Thyroid gland (tissue), 4 donors: ENCODE measurements around the gene ZNF775. TPM values are rescaled to one million over a fixed set of nuclear protein-coding genes. Genes with fewer than 3 reads are reported as not detected.

Source experiments
- DNase-seq, 2 donors: peaks; one replicate each; pipeline ENCODE4 v3.0.0-alpha.2; 2019
- H3K27ac ChIP-seq, 3 donors: fragments of 200-600 bp; sonication (generic); 1 replicate in 2 of 3; 2 replicates in 1 of 3; pipeline ENCODE4 v1.5.1; 2016 to 2019; ENCODE audit warnings: mild to moderate bottlenecking in 1 of 3, moderate library complexity in 1 of 3
- H3K27me3 ChIP-seq: fragments of 200-600 bp; sonication (generic); one replicate; pipeline ENCODE4 v1.5.1; 2019
- H3K36me3 ChIP-seq, 2 donors: fragments of 200-600 bp; sonication (generic); one replicate each; pipeline ENCODE4 v1.5.1; 2016 to 2019
- H3K4me1 ChIP-seq, 2 donors: fragments of 200-600 bp; sonication (generic); one replicate each; pipeline ENCODE4 v1.5.1; 2017 to 2019
- H3K4me3 ChIP-seq, 3 donors: fragments of 200-600 bp; sonication (generic); replicated peaks in 1 of 3; 1 replicate in 2 of 3; 2 replicates in 1 of 3; pipeline ENCODE4 v1.5.1; 2016; ENCODE audit warnings: mild to moderate bottlenecking in 1 of 3
- H3K9me3 ChIP-seq: fragments of 200-600 bp; sonication (generic); one replicate; pipeline ENCODE4 v1.5.1; 2017
- POLR2A ChIP-seq, 2 donors: fragments of 450-650 bp; IDR thresholded peaks; one replicate each; pipeline ENCODE4 v1.6.1; 2017; ENCODE audit warnings: antibody characterized with exemption in 2 of 2, mild to moderate bottlenecking in 2 of 2, moderate library complexity in 1 of 2
- WGBS, 2 donors: methylation state at CpG; one replicate each; pipeline ENCODE4 v1.1.5; 2017; 5-methylcytosine and 5-hydroxymethylcytosine counted together
- intact Hi-C: fragments of 100-400 bp; cut with DNase I; formaldehyde crosslinking; loops from one replicate; pipeline ENCODE4 v1.15.1; 2023
- total RNA-seq, 4 donors: library from RNA; depleted of rRNA; stranded (reverse); fragments of >200 nt; gene quantifications; one replicate each; pipeline ENCODE4 v1.2.3, GENCODE V29; 2016
- TF ChIP-seq, protein P1 (sequence below), 6 experiments: fragments of 200-600 bp in 3 of 6; fragments of 450-650 bp in 3 of 6; sonication (generic) in 3 of 6; IDR thresholded peaks; one replicate each; pipeline ENCODE4 v1.5.1; 2016 to 2019; ENCODE audit warnings: antibody characterized with exemption in 6 of 6, mild to moderate bottlenecking in 2 of 6, inconsistent platforms in 1 of 6, moderate library complexity in 1 of 6

ZNF775 gene
- total RNA-seq, 4 donors from 2014 or later, result 4.3 to 7.5 (median 6.3) TPM

GRCh38 chr7:150358988-150359621 lies 20.0 kb upstream of the ZNF775 start:
- Histone ChIP-seq H3K27me3 (no peaks in the 10 kb centered on the region), H3K27ac (no peak overlapping the region), H3K9me3 (no peaks in the 10 kb centered on the region), H3K4me3 (no peak overlapping the region), H3K36me3 (no peaks in the 10 kb centered on the region), H3K4me1 (peaks cover 0 to 4% of the 10 kb centered on the region in 2 donors)
- no peak for DNase-seq
- 88 to 93% methylated on average over 4 of the region's 4 CpGs for WGBS, 2 donors
- TF ChIP-seq, protein P1, sequence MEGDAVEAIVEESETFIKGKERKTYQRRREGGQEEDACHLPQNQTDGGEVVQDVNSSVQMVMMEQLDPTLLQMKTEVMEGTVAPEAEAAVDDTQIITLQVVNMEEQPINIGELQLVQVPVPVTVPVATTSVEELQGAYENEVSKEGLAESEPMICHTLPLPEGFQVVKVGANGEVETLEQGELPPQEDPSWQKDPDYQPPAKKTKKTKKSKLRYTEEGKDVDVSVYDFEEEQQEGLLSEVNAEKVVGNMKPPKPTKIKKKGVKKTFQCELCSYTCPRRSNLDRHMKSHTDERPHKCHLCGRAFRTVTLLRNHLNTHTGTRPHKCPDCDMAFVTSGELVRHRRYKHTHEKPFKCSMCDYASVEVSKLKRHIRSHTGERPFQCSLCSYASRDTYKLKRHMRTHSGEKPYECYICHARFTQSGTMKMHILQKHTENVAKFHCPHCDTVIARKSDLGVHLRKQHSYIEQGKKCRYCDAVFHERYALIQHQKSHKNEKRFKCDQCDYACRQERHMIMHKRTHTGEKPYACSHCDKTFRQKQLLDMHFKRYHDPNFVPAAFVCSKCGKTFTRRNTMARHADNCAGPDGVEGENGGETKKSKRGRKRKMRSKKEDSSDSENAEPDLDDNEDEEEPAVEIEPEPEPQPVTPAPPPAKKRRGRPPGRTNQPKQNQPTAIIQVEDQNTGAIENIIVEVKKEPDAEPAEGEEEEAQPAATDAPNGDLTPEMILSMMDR (IDR thresholded peaks at IDR 0.05), result no peak
- TF ChIP-seq POLR2A (IDR thresholded peaks at IDR 0.05), result no peak
- intact Hi-C loops, result loop anchor here (5.0 kb wide), 1 partner anchor 63 kb away; no protein-coding TSS in a partner anchor

GRCh38 chr7:150359622-150360362 lies 19.3 kb upstream of the ZNF775 start:
- peaks cover 0 to 4% of the 10 kb centered on the region in 2 donors for H3K4me1 ChIP-seq
- intact Hi-C loops, result loop anchor here (5.0 kb wide), 1 partner anchor 63 kb away; no protein-coding TSS in a partner anchor
- TF ChIP-seq, protein P1 (IDR thresholded peaks at IDR 0.05), result no peak
- no peak for TF ChIP-seq POLR2A (IDR thresholded peaks at IDR 0.05)

GRCh38 chr7:150360363-150361058 lies 18.6 kb upstream of the ZNF775 start:
- 78 to 80% methylated on average over 5 of the region's 5 CpGs for WGBS, 2 donors
- peaks cover 0 to 4% of the 10 kb centered on the region in 2 donors for H3K4me1 ChIP-seq
- DNase-seq, result no peak
- H3K36me3 ChIP-seq, result no peaks in the 10 kb centered on the region
- no peak for TF ChIP-seq POLR2A (IDR thresholded peaks at IDR 0.05)
- H3K27me3 ChIP-seq, result no peaks in the 10 kb centered on the region
- H3K9me3 ChIP-seq, result no peaks in the 10 kb centered on the region
- H3K27ac ChIP-seq, result no peak overlapping the region
- intact Hi-C loops, result no loop called here
- no peak overlapping the region for H3K4me3 ChIP-seq

More at GRCh38 chr7:150359622-150360362, 19.3 kb upstream of the ZNF775 start:
- no peaks in the 10 kb centered on the region for H3K36me3 ChIP-seq
- H3K9me3 ChIP-seq, result no peaks in the 10 kb centered on the region
- no peaks in the 10 kb centered on the region for H3K27me3 ChIP-seq
- DNase-seq, result no peak
- 98% methylated on average over 2 of the region's 2 CpGs for WGBS, 2 donors
- H3K4me3 ChIP-seq, result no peak overlapping the region
- H3K27ac ChIP-seq, result no peak overlapping the region

- intact Hi-C loops, result no loop called here
- H3K36me3 ChIP-seq, result no peaks in the 10 kb centered on the region
- WGBS, 2 donors, result 74 to 76% methylated on average over 7 of the region's 7 CpGs
- H3K27me3 ChIP-seq, result no peaks in the 10 kb centered on the region
- no peaks in the 10 kb centered on the region for H3K9me3 ChIP-seq
- H3K4me1 ChIP-seq, result peaks cover 0 to 4% of the 10 kb centered on the region in 2 donors
- no peak for TF ChIP-seq POLR2A (IDR thresholded peaks at IDR 0.05)
- TF ChIP-seq, protein P1 (IDR thresholded peaks at IDR 0.05), result no peak
- no peak for DNase-seq
- H3K4me3 ChIP-seq, result no peak overlapping the region
- H3K27ac ChIP-seq, result no peak overlapping the region
Observed at GRCh38 chr7:150361402-150361801, 17.7 kb upstream of the ZNF775 start.

- H3K9me3 ChIP-seq, result no peaks in the 10 kb centered on the region
- H3K4me3 ChIP-seq, result no peak overlapping the region
- intact Hi-C loops, result no loop called here
- no peaks in the 10 kb centered on the region for H3K4me1 ChIP-seq
- H3K27ac ChIP-seq, result no peak overlapping the region
- 79 to 81% methylated on average over 18 of the region's 18 CpGs for WGBS, 2 donors
- H3K36me3 ChIP-seq, result no peaks in the 10 kb centered on the region
- no peaks in the 10 kb centered on the region for H3K27me3 ChIP-seq
- TF ChIP-seq, protein P1 (IDR thresholded peaks at IDR 0.05), result no peak
- TF ChIP-seq POLR2A (IDR thresholded peaks at IDR 0.05), result no peak
- DNase-seq, result no peak
Observed at GRCh38 chr7:150361807-150362621, 17.1 kb upstream of the ZNF775 start.
